ENCODE results near the gene FHOD3.

FHOD3 gene

GRCh38 chr18:36564841-36565240 lies 267.3 kb downstream of the FHOD3 start:
- TF ChIP-seq REST (IDR thresholded peaks at IDR 0.05; ENCODE audit: insufficient read depth in 1 of 2, low read depth in 2 of 2, low read length in 2 of 2) (no peak), SIN3A (IDR thresholded peaks at IDR 0.05; ENCODE audit: borderline replicate concordance, insufficient read depth, low read length) (no peak), POLR2AphosphoS5 (IDR thresholded peaks at IDR 0.05; ENCODE audit: low read depth, low read length) (no peak), TAF1 (IDR thresholded peaks at IDR 0.05; ENCODE audit: borderline replicate concordance, insufficient read depth, low read length) (no peak), FOXP2 (optimal IDR thresholded peaks at IDR 0.05; ENCODE audit: borderline replicate concordance, extremely low read depth, extremely low read length, insufficient read depth) (no peak)

- TF ChIP-seq TAF1 (IDR thresholded peaks at IDR 0.05; ENCODE audit: borderline replicate concordance, insufficient read depth, low read length): no peak
- no peak for TF ChIP-seq REST (IDR thresholded peaks at IDR 0.05; ENCODE audit: insufficient read depth in 1 of 2, low read depth in 2 of 2, low read length in 2 of 2)
- no peak for TF ChIP-seq SIN3A (IDR thresholded peaks at IDR 0.05; ENCODE audit: borderline replicate concordance, insufficient read depth, low read length)
- TF ChIP-seq FOXP2 (optimal IDR thresholded peaks at IDR 0.05; ENCODE audit: borderline replicate concordance, extremely low read depth, extremely low read length, insufficient read depth): no peak
- no peak for TF ChIP-seq POLR2AphosphoS5 (IDR thresholded peaks at IDR 0.05; ENCODE audit: low read depth, low read length)
Observed at GRCh38 chr18:36567800-36568199, 270.3 kb downstream of the FHOD3 start.

- TF ChIP-seq SIN3A (IDR thresholded peaks at IDR 0.05; ENCODE audit: borderline replicate concordance, insufficient read depth, low read length): no peak
- TF ChIP-seq REST (IDR thresholded peaks at IDR 0.05; ENCODE audit: insufficient read depth in 1 of 2, low read depth in 2 of 2, low read length in 2 of 2): no peak
- no peak for TF ChIP-seq POLR2AphosphoS5 (IDR thresholded peaks at IDR 0.05; ENCODE audit: low read depth, low read length)
- no peak for TF ChIP-seq FOXP2 (optimal IDR thresholded peaks at IDR 0.05; ENCODE audit: borderline replicate concordance, extremely low read depth, extremely low read length, insufficient read depth)
- no peak for TF ChIP-seq TAF1 (IDR thresholded peaks at IDR 0.05; ENCODE audit: borderline replicate concordance, insufficient read depth, low read length)
Observed at GRCh38 chr18:36568487-36568886, 271.0 kb downstream of the FHOD3 start.

- no peak for TF ChIP-seq FOXP2 (optimal IDR thresholded peaks at IDR 0.05; ENCODE audit: borderline replicate concordance, extremely low read depth, extremely low read length, insufficient read depth)
Observed at GRCh38 chr18:36572135-36572856, 274.8 kb downstream of the FHOD3 start.

- TF ChIP-seq FOXP2 (optimal IDR thresholded peaks at IDR 0.05; ENCODE audit: borderline replicate concordance, extremely low read depth, extremely low read length, insufficient read depth): no peak
Observed at GRCh38 chr18:36576339-36576738, 278.8 kb downstream of the FHOD3 start.

GRCh38 chr18:36578871-36579710 lies 281.6 kb downstream of the FHOD3 start:
- TF ChIP-seq FOXP2 (optimal IDR thresholded peaks at IDR 0.05; ENCODE audit: borderline replicate concordance, extremely low read depth, extremely low read length, insufficient read depth) (no peak), POLR2AphosphoS5 (IDR thresholded peaks at IDR 0.05; ENCODE audit: low read depth, low read length) (no peak), SIN3A (IDR thresholded peaks at IDR 0.05; ENCODE audit: borderline replicate concordance, insufficient read depth, low read length) (no peak), REST (IDR thresholded peaks at IDR 0.05; ENCODE audit: insufficient read depth in 1 of 2, low read depth in 2 of 2, low read length in 2 of 2) (no peak), TAF1 (IDR thresholded peaks at IDR 0.05; ENCODE audit: borderline replicate concordance, insufficient read depth, low read length) (no peak)

Data from PFSK-1 (cell line).